Retinal pigment epithelial cell (primary cell): ENCODE data around the gene EPN3.

ENCODE experiments used
- DNase-seq: peaks from one replicate; pipeline ENCODE4 v3.0.0-alpha.2; 2010; ENCODE audit warnings: low read depth
- H3K4me3 ChIP-seq: 2 replicates; pipeline ENCODE4 v1.5.1; 2011; ENCODE audit warnings: mild to moderate bottlenecking, low read length, control low read depth, moderate library complexity
- CTCF ChIP-seq: conservative IDR thresholded peaks from 2 replicates; pipeline ENCODE4 v1.5.1; 2011; ENCODE audit warnings: low read depth, low read length, control low read depth, inconsistent platforms

EPN3 gene

GRCh38 chr17:50527155-50527762 lies 5.3 kb upstream of the EPN3 start:
- TF ChIP-seq CTCF: no peak
- no peak for DNase-seq
- H3K4me3 ChIP-seq: no peak overlapping the region

GRCh38 chr17:50527949-50528474 lies 4.5 kb upstream of the EPN3 start:
- no peak overlapping the region for H3K4me3 ChIP-seq
- DNase-seq: no peak
- TF ChIP-seq CTCF: no peak

GRCh38 chr17:50529849-50530248 lies 2.7 kb upstream of the EPN3 start:
- no peak for DNase-seq
- no peak for TF ChIP-seq CTCF
- no peak overlapping the region for H3K4me3 ChIP-seq

GRCh38 chr17:50531428-50532025 lies 1.0 kb upstream of the EPN3 start:
- TF ChIP-seq CTCF: no peak
- H3K4me3 ChIP-seq: no peak overlapping the region
- no peak for DNase-seq

- no peak for DNase-seq
- no peak overlapping the region for H3K4me3 ChIP-seq
- TF ChIP-seq CTCF: no peak
Measured at GRCh38 chr17:50533185-50533584, 650 bp downstream of the EPN3 start.

- DNase-seq: no peak
- H3K4me3 ChIP-seq: no peak overlapping the region
- no peak for TF ChIP-seq CTCF
Measured at GRCh38 chr17:50533720-50534148, 1.2 kb downstream of the EPN3 start.
